A549 (cell line): ENCODE data around the gene TAS1R3. TPM values are rescaled to one million over a fixed set of nuclear protein-coding genes. Genes with fewer than 3 reads are reported as not detected.

Source experiments
- ATAC-seq, 2 experiments: fragments of 200-7000 bp in 1 of 2; fragments of >200 bp in 1 of 2; cut with Nextera tagmentation in 1 of 2; cut with Tn5 transposase in 1 of 2; 3 replicates each; pipeline versions ENCODE4 v1.8.0 to v1.9.1; 2018 to 2020; ENCODE audit warnings: mild to moderate bottlenecking in 1 of 2, moderate library complexity in 1 of 2
- CTCF ChIA-PET: fragments of 300-600 bp; sonication (Branson Sonifier 250); formaldehyde crosslinking; extraction: SDS; loops from one replicate; lab custom pipeline; 2021; ENCODE audit warnings: antibody characterized with exemption, inconsistent platforms; lab: Yijun Ruan, JAX
- POLR2A ChIA-PET: fragments of 350-600 bp; formaldehyde crosslinking; extraction: SDS; loops from one replicate; lab custom pipeline; 2021; ENCODE audit warnings: antibody characterized with exemption, inconsistent platforms; lab: Yijun Ruan, JAX
- DNase-seq, 2 experiments: peaks; one replicate each; pipeline versions ENCODE4 v3.0.0 to v3.0.0-alpha.2; 2011 to 2016; ENCODE audit warnings: low read depth in 1 of 2, low spot score in 1 of 2
- FAIRE-seq: peaks from 2 replicates; lab custom pipeline; 2011; peaks lifted over from hg19 to GRCh38; lab: Jason Lieb, UNC
- H3K27ac ChIP-seq, 2 experiments: fragments of >200 bp; sonication (Bioruptor Twin); formaldehyde crosslinking; 3 replicates each; pipeline ENCODE4 v1.5.1; 2016 to 2017
- H3K4me1 ChIP-seq: fragments of >200 bp; sonication (Bioruptor Twin); formaldehyde crosslinking; 3 replicates; pipeline ENCODE4 v1.6.1; 2016
- H3K4me2 ChIP-seq: fragments of >200 bp; sonication (Bioruptor Twin); formaldehyde crosslinking; 3 replicates; pipeline ENCODE4 v1.6.1; 2016
- H3K4me3 ChIP-seq: fragments of >200 bp; sonication (Bioruptor Twin); formaldehyde crosslinking; 3 replicates; pipeline ENCODE4 v1.5.1; 2016
- H3K9me3 ChIP-seq: fragments of >200 bp; sonication (Bioruptor Twin); formaldehyde crosslinking; 3 replicates; pipeline ENCODE4 v1.6.1; 2016
- CBX2 ChIP-seq: fragments of 200-600 bp; sonication (generic); IDR thresholded peaks from 2 replicates; pipeline ENCODE4 v1.6.1; 2016; ENCODE audit warnings: low read depth, mild to moderate bottlenecking, borderline replicate concordance
- CHD4 ChIP-seq: fragments of 200-600 bp; sonication (generic); IDR thresholded peaks from 2 replicates; pipeline ENCODE4 v1.6.1; 2016; ENCODE audit warnings: antibody characterized with exemption, mild to moderate bottlenecking, borderline replicate concordance
- E2F6 ChIP-seq: IDR thresholded peaks from 2 replicates; pipeline ENCODE4 v1.6.1; 2012; ENCODE audit warnings: low read depth, borderline replicate concordance
- FOSB ChIP-seq: fragments of 250-450 bp; sonication (Bioruptor Pico); IDR thresholded peaks from 2 replicates; pipeline ENCODE4 v1.5.0; 2020; ENCODE audit warnings: mild to moderate bottlenecking, moderate library complexity
- FOSL2 ChIP-seq, 2 experiments: fragments of 450-650 bp in 1 of 2; fragments of >200 bp in 1 of 2; sonication (Bioruptor Twin) in 1 of 2; formaldehyde crosslinking; IDR thresholded peaks; 2 replicates each; pipeline versions ENCODE4 v1.5.0 to v1.6.1; 2016 to 2020; ENCODE audit warnings: mild to moderate bottlenecking in 1 of 2, moderate library complexity in 1 of 2
- GATA3 ChIP-seq: IDR thresholded peaks from 2 replicates; pipeline ENCODE4 v1.6.1; 2012; ENCODE audit warnings: borderline replicate concordance
- JUNB ChIP-seq: fragments of >200 bp; sonication (Bioruptor Twin); formaldehyde crosslinking; IDR thresholded peaks from 2 replicates; pipeline ENCODE4 v1.6.1; 2016
- KDM5A ChIP-seq: fragments of 200-600 bp; sonication (generic); IDR thresholded peaks from 2 replicates; pipeline ENCODE4 v1.6.1; 2016; ENCODE audit warnings: antibody characterized with exemption, mild to moderate bottlenecking
- MAX ChIP-seq: IDR thresholded peaks from 2 replicates; pipeline ENCODE4 v1.6.1; 2012
- MAZ ChIP-seq: fragments of 150-350 bp; IDR thresholded peaks from 2 replicates; pipeline ENCODE4 v1.6.1; 2014; ENCODE audit warnings: antibody characterized with exemption, low read depth, low read length, borderline replicate concordance
- NPAS2 ChIP-seq: fragments of 250-450 bp; sonication (Bioruptor Pico); IDR thresholded peaks from 2 replicates; pipeline ENCODE4 v1.8.0; 2022; ENCODE audit warnings: mild to moderate bottlenecking, moderate library complexity, borderline replicate concordance
- POLR2A ChIP-seq: IDR thresholded peaks from 2 replicates; pipeline ENCODE4 v1.6.1; 2012; ENCODE audit warnings: mild to moderate bottlenecking, low read length
- POLR2AphosphoS2 ChIP-seq: conservative IDR thresholded peaks from 2 replicates; pipeline ENCODE4 v1.6.1; 2012; ENCODE audit warnings: low read length, improper control_type of control experiment, inconsistent platforms
- SREBF2 ChIP-seq: fragments of 450-650 bp; IDR thresholded peaks from 2 replicates; pipeline ENCODE4 v1.6.1; 2014; ENCODE audit warnings: mild to moderate bottlenecking, moderate library complexity
- ZC3H11A ChIP-seq: fragments of 450-650 bp; IDR thresholded peaks from 2 replicates; pipeline ENCODE4 v1.6.1; 2014; ENCODE audit warnings: antibody characterized with exemption, mild to moderate bottlenecking
- WGBS: methylation state at CpG from one replicate; pipeline ENCODE4 v1.1.6; 2017; ENCODE audit errors: missing lambda C conversion rate; 5-methylcytosine and 5-hydroxymethylcytosine counted together
- polyA plus RNA-seq, 4 experiments: library from polyadenylated mRNA; depleted of rRNA in 3 of 4; stranded (reverse); fragments of >200 nt; fragmentation: RNase III in 1 of 4; extraction: RNeasy Plus Mini Kit Qiagen cat#74134 plus additional on column Dnase treatment in 1 of 4; gene quantifications; 2 replicates in 3 of 4; 3 replicates in 1 of 4; pipeline ENCODE4 v1.2.3, GENCODE V29; 2011 to 2017
- TF ChIP-seq, protein P1 (sequence below): fragments of 150-350 bp; IDR thresholded peaks from 2 replicates; pipeline ENCODE4 v1.6.1; 2014; ENCODE audit warnings: low read depth, mild to moderate bottlenecking, low read length
- TF ChIP-seq, protein P2 (sequence below): fragments of 200-600 bp; sonication (generic); IDR thresholded peaks from 2 replicates; pipeline ENCODE4 v1.6.1; 2016; ENCODE audit warnings: antibody characterized with exemption, mild to moderate bottlenecking, moderate library complexity
- TF ChIP-seq, protein P3 (sequence below): IDR thresholded peaks from 2 replicates; pipeline ENCODE4 v1.6.1; 2012

Gene TAS1R3
- polyA plus RNA-seq, 2 of the 4 experiments (the other 2 are of a cell fraction): 0.05 to 0.15 TPM

- POLR2A ChIA-PET: no interaction called here
- FAIRE-seq (no peak), DNase-seq (no peak)
- 0% methylated on average over 1 of the region's 66 CpGs for WGBS
- Histone ChIP-seq H3K4me3 (peak overlapping the region; percentile 91), H3K4me1 (peaks cover 41% of the 10 kb centered on the region)
- 0 out of 2 replicates have a peak, but pooled peaks have one; percentile 5 for TF ChIP-seq E2F6
- TF ChIP-seq POLR2A: no peak
- TF ChIP-seq, all 56 proteins: peak for 1
- Histone ChIP-seq H3K27ac (peak overlapping the region; percentile 93 to 96), H3K4me2 (peak overlapping the region; percentile 96), H3K9me3 (no peaks in the 10 kb centered on the region)
- CTCF ChIA-PET: no interaction called here
- peak in 1 of 2 experiments; percentile 2; a peak in 3 of 6 replicates for ATAC-seq
These were observed 22.3 kb upstream of the TAS1R3 start for GRCh38 chr1:1308756-1309250.

- Histone ChIP-seq H3K27ac (peak overlapping the region; percentile 93 to 96), H3K4me3 (peak overlapping the region; percentile 91), H3K4me2 (peak overlapping the region; percentile 96), H3K4me1 (peaks cover 35% of the 10 kb centered on the region), H3K9me3 (no peaks in the 10 kb centered on the region)
- ATAC-seq (peak in 1 of 2 experiments; percentile 0; a peak in 1 of 6 replicates), DNase-seq (no peak), FAIRE-seq (no peak)
- ChIA-PET CTCF (interaction anchor here (0.7 to 0.8 kb wide), 2 partner anchors 22 to 35 kb away, joined by 3 read pairs; no protein-coding TSS in a partner anchor), POLR2A (no interaction called here)
- 65% methylated on average over 25 of the region's 57 CpGs for WGBS
- TF ChIP-seq FOSL2 (IDR thresholded peaks at IDR 0.05) (no peak), FOSL2 (CRISPR knock-in tag; IDR thresholded peaks at IDR 0.05) (no peak), POLR2AphosphoS2 (no peak), NPAS2 (CRISPR knock-in tag) (no peak), GATA3 (no peak), ZC3H11A (no peak), MAZ (no peak), CHD4 (no peak), FOSB (CRISPR knock-in tag) (no peak), KDM5A (no peak), SREBF2 (no peak), CBX2 (no peak), MAX (0 out of 2 replicates have a peak, but pooled peaks have one; percentile 22), JUNB (no peak)
- TF ChIP-seq, protein P1, sequence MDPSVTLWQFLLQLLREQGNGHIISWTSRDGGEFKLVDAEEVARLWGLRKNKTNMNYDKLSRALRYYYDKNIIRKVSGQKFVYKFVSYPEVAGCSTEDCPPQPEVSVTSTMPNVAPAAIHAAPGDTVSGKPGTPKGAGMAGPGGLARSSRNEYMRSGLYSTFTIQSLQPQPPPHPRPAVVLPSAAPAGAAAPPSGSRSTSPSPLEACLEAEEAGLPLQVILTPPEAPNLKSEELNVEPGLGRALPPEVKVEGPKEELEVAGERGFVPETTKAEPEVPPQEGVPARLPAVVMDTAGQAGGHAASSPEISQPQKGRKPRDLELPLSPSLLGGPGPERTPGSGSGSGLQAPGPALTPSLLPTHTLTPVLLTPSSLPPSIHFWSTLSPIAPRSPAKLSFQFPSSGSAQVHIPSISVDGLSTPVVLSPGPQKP: no peak
- TF ChIP-seq, protein P2, sequence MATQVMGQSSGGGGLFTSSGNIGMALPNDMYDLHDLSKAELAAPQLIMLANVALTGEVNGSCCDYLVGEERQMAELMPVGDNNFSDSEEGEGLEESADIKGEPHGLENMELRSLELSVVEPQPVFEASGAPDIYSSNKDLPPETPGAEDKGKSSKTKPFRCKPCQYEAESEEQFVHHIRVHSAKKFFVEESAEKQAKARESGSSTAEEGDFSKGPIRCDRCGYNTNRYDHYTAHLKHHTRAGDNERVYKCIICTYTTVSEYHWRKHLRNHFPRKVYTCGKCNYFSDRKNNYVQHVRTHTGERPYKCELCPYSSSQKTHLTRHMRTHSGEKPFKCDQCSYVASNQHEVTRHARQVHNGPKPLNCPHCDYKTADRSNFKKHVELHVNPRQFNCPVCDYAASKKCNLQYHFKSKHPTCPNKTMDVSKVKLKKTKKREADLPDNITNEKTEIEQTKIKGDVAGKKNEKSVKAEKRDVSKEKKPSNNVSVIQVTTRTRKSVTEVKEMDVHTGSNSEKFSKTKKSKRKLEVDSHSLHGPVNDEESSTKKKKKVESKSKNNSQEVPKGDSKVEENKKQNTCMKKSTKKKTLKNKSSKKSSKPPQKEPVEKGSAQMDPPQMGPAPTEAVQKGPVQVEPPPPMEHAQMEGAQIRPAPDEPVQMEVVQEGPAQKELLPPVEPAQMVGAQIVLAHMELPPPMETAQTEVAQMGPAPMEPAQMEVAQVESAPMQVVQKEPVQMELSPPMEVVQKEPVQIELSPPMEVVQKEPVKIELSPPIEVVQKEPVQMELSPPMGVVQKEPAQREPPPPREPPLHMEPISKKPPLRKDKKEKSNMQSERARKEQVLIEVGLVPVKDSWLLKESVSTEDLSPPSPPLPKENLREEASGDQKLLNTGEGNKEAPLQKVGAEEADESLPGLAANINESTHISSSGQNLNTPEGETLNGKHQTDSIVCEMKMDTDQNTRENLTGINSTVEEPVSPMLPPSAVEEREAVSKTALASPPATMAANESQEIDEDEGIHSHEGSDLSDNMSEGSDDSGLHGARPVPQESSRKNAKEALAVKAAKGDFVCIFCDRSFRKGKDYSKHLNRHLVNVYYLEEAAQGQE: no peak
- TF ChIP-seq, protein P3, sequence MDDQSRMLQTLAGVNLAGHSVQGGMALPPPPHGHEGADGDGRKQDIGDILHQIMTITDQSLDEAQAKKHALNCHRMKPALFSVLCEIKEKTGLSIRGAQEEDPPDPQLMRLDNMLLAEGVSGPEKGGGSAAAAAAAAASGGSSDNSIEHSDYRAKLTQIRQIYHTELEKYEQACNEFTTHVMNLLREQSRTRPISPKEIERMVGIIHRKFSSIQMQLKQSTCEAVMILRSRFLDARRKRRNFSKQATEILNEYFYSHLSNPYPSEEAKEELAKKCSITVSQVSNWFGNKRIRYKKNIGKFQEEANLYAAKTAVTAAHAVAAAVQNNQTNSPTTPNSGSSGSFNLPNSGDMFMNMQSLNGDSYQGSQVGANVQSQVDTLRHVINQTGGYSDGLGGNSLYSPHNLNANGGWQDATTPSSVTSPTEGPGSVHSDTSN: peak; percentile 42; the same call in 1 of the 2 replicates
These were observed 21.6 kb upstream of the TAS1R3 start for GRCh38 chr1:1309251-1310108.
